K562 treated with DMSO at 1 percent for 24 hours (cell line): ENCODE results near the gene MRPL16. TPM values are rescaled to one million over a fixed set of nuclear protein-coding genes. Genes with fewer than 3 reads are reported as not detected.

Experiments used
- total RNA-seq: library from RNA; unstranded; fragments of 300-600 nt; gene quantifications from 2 replicates; pipeline ENCODE4 v1.2.3, GENCODE V29; 2022; ENCODE audit warnings: low read depth; ENCODE audit not compliant: insufficient read depth

MRPL16 gene
- 66.2 and 67.8 TPM in 2 replicates for total RNA-seq

GRCh38 chr11:59810189-59810910, at the start of gene MRPL16:
Gene MRPL16, minus strand, starts transcription at chr11:59810778. Its CDS starts 120 bp downstream, at chr11:59810658.

DNA sequence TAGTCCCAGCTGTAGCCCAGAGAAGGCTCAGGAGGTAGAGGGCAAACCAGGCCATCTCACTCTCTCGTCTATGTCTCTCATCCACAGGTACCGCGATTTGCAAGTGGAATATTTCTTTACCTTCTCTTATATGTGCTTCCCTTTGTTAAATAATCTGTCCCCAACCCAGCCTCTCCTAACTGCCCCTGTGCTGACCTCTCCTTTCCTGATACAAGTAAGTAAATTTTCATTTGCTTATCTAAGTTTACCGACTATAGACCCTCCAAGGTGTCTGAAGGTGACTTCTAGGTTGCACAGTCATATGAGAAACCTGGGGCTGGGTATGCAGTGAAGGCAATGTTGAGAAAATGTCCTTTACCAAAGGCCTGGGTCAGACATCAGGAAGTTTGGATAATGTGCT, 34.8 kb upstream of the MRPL16 start, which contains the start of gene CBLIF:
CBLIF (minus strand) TSS at position 101 of the 400 bp plus-strand sequence; CDS start at position 55, 46 bp downstream.

Other genes with a start within 250 kb of the MRPL16 start
- 35.3 and 40.8 TPM in 2 replicates for gene OSBP, start 195.0 kb downstream of the MRPL16 start, total RNA-seq
- gene PATL1, start 141.7 kb downstream of the MRPL16 start, total RNA-seq, result 26.7 and 29.5 TPM in 2 replicates
- not detected in 2 replicates for gene OR10V1, start 96.9 kb downstream of the MRPL16 start, total RNA-seq
- 86.2 and 106 TPM in 2 replicates for gene STX3, start 55.4 kb downstream of the MRPL16 start, total RNA-seq
- not detected in 2 replicates for gene CBLIF, start 34.7 kb upstream of the MRPL16 start, total RNA-seq
- 9.7 and 10.0 TPM in 2 replicates for gene TCN1, start 55.7 kb upstream of the MRPL16 start, total RNA-seq
- not detected in 2 replicates for gene OOSP3, start 68.0 kb upstream of the MRPL16 start, total RNA-seq
- 0.67 TPM in 1 of 2 replicates, not detected in the other for gene OOSP1, start 127.7 kb upstream of the MRPL16 start, total RNA-seq
- gene OOSP4A, start 153.3 kb upstream of the MRPL16 start, total RNA-seq, result not detected in 2 replicates
- not detected in 2 replicates for gene OOSP4B, start 206.4 kb upstream of the MRPL16 start, total RNA-seq
- not detected in 2 replicates for gene OOSP2, start 229.6 kb upstream of the MRPL16 start, total RNA-seq
- gene MS4A3, start 245.9 kb upstream of the MRPL16 start, total RNA-seq, result 24.9 and 26.2 TPM in 2 replicates